GM18868 (cell line): ENCODE measurements around the gene ZRANB3.
"Not testable (repeated sequence)": the region's sequence is repeated elsewhere in the genome, so short reads cannot be mapped to it uniquely, and the experiment has no call there.

Experiments
- ATAC-seq: cut with Tn5 transposase; IDR thresholded peaks from one replicate; pipeline ENCODE4 v1.9.1; 2021; ENCODE audit warnings: mild to moderate bottlenecking, moderate library complexity; ENCODE audit not compliant: unreplicated experiment

The ZRANB3 gene

DNA sequence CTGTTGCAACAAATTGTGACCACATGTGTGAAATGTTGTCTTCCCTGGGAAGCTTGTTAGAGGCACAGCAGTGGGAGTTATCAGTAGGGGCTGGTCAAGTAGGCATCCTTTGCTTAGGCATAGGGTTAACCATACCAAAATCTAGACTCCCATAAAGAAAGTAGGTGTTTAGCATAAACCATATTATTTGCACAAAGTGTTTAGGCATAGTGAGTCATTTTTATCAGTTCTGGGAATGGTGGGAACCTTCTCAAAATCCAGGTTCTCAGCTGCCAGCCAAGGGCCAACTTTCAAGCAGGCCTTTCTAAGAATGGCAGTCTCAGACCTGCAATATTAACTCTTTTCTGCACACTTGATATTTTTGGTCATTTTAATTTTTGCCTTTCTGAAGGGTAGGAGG, 390.4 kb downstream of the ZRANB3 start:
- ATAC-seq = no peak

- ATAC-seq = no peak
Observed at GRCh38 chr2:135132314-135132713, 398.7 kb downstream of the ZRANB3 start.

DNA sequence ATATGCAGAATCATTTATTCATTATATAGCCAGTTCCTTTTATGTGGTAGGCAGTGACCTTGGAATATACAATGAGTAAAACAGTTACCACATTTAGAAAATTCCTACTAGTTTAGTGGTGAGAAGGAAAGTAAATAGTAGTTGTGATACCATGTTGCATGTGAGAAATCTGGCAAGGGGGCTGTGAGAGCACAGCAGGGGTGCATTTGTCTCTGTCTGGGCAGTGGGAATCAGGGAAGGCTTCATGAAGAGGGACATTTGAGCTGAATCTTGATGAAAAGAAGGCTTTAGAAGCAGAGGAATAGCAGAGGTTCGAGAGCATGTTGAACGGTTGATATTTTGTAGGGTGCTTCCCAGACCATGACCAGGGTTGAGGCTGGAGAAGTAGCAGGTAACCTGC, 400.3 kb downstream of the ZRANB3 start:
- no peak for ATAC-seq

DNA sequence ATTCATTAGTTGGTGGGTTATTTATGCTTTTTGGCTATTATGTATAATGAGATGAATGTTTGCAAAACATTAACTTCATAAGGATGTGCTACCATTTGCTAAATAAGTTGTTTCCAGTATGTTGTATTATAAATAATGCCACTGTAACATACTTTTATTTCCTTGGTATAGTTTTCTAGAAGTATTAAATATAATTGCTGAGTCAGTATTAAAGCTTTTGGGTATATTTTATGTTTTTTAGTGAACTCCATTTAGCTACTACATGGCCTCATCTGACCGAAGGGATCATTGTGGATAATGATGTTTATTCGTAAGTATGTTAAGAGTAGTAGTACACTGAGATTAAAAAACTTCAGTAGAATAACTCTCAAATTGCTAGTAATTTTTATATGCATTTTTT, 405.1 kb downstream of the ZRANB3 start:
- ATAC-seq = no peak

DNA sequence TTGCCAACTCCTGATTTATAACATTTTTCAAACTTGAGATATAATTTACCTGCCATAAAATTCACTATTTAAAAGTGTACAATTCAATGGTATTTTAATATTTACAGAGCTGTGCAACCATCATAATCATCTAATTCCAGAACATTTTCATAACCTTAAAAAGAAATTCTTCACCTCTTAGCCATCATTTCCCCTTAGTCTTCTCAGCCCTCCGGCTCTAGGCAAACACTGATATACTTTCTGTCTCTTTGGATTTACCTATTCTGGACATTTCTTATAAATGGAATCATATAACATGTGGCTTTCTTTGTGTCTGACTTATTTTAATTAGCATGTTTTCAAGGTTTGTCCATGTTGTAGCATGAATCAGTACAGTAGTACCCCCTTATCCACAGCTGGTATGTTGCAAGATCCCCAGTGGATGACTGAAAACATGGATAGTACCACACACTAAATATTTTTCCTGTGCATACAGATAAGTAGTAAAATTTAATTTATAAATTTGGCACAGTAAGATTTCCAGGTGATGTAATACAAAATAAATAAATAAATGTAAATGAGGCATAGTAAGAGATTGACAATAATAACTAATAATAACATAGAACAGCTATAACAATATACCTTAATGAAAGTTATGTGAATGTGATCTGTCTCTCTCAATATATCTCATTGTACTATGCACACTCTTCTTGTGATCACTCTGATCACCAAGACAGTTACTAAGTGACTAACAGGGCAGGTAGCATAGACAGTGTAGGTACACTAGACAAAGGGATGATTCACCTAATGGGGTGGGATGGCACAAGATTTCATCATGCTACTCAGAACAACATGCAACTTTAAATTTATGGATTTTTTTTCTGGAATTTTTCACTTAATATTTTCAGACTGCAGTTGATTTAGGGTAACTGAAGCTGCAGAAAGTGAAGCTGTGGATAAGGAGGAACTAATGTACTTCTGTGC, 405.8 kb downstream of the ZRANB3 start:
- no peak for ATAC-seq

DNA sequence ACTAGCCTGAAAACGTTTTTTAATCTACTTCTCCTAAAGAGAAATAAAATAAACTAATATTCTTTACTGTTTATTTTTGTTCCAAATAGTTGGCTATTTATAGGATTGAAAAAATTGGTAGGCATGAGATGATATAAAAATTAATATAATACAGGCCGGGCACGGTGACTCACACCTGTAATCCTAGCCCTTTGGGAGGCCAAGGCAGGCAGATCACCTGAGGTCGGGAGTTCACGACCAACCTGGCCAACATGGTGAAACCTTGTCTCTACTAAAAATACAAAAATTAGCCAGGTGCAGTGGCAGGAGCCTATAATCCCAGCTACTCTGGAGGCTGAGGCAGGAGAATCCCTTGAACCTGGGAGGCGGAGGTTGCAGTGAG, 409.4 kb downstream of the ZRANB3 start:
- not testable (repeated sequence) for ATAC-seq

- ATAC-seq = no peak
Observed at GRCh38 chr2:135121016-135121657, 409.9 kb downstream of the ZRANB3 start.

- ATAC-seq = no peak
Observed at GRCh38 chr2:135119582-135119981, 411.4 kb downstream of the ZRANB3 start.

GRCh38 chr2:135113322-135113721, 417.7 kb downstream of the ZRANB3 start:
- no peak for ATAC-seq

DNA sequence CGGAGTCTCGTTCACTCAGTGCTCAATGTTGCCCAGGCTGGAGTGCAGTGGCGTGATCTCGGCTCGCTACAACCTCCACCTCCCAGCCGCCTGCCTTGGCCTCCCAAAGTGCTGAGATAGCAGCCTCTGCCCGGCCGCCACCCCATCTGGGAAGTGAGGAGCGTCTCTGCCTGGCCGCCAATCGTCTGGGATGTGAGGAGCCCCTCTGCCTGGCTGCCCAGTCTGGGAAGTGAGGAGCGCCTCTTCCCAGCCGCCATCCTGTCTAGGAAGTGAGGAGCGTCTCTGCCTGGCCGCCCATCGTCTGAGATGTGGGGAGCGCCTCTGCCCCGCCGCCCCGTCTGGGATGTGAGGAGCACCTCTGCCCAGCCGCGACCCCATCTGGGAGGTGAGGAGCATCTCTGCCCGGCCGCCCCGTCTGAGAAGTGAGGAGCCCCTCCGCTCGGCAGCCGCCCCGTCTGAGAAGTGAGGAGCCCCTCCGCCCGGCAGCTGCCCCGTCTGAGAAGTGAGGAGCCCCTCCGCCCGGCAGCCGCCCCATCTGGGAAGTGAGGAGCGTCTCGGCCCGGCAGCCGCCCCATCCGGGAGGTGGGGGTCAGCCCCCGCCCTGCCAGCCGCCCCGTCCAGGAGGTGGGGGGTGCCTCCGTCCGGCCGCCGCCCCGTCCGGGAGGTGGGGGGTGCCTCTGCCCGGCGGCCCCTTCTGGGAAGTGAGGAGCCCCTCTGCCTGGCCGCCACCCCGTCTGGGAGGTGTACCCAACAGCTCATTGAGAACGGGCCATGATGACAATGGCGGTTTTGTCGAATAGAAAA, 425.3 kb downstream of the ZRANB3 start:
- ATAC-seq = not testable (repeated sequence)

DNA sequence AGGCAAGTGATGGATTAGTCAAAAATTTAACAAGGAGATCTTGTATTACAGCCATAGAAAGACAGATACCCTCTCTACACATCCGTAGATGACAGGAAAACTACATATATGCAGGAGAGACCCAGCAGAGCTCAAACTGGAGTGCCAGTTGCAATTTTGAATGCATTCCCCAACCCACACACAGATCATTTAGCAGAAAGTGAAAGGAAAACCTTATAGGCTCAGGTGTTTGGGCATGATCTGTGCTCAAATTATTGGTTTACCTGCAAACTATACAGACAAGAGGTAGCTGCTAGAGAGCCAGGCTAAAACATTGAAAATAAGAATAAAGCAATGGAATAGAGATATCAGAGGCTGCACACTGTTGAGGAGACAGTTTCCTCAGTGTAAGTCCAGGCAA, 427.2 kb downstream of the ZRANB3 start:
- no peak for ATAC-seq

DNA sequence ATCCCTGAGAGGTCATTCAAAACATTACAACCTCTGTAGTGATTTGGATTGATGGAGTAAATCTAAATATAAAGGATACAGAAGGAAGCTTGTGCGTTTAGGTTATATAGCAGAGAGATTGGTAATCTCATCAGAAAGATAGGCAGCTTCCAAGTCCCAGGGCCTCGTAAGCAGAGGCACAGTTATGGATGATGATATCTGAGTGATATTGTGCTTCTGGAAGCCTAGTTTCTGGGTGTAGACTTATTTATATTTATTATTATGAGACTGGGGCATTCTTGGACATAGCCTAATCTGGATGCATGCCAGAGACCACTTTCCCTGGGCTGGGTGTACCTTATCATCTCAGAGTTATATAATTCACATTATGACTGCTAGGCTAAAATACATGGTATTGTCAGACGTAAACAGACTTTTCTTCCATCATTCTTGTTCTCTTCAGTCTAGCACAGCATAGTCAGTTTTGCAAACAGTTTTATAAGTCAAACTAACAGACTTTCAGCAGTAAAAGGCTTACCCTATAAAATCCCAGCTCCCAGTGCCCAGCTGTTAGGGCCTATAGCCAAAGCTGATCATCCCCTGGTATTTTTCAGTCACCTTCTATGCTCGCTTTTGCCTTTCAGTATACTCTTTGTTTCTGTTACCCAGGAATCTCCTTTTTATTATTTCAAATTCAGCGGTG, 431.1 kb downstream of the ZRANB3 start:
- no peak for ATAC-seq

DNA sequence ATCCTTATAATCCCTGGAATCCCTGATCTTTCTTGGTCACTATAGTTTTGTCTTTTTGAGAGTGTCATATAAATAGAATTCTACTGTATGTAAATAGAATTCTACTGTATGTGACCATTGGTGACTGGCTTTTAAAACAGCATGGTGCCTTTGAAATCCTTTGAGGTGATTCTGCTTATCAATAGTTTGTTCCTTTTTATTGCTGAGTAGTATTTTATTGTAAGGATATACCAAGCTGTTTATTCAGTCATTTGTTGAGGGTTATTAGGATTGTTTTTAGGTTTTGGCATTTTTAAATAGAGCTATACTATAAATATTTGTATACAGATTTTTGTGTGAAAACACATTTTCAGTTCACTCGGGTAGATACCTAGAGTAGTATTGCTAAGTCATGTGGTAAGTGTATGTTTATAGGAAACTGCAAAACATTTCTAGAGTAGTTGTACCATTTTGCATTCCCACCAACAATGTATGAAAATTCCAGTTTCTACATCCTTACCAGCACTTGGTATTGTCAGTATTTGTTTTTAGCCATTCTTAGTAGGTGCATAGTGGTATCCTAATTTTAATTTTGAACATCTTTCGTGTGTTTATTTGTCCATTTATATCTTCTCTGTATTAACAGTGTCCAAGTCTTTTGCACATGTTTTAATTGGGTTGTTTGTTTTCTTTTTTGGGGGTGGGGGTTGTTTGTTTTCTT, 433.3 kb downstream of the ZRANB3 start:
- no peak for ATAC-seq

- ATAC-seq = no peak
Observed at GRCh38 chr2:135096665-135097446, 434.2 kb downstream of the ZRANB3 start.

GRCh38 chr2:135095591-135095990, 435.4 kb downstream of the ZRANB3 start:
- ATAC-seq = no peak

- ATAC-seq = no peak
Observed at GRCh38 chr2:135094508-135094907, 436.5 kb downstream of the ZRANB3 start.

GRCh38 chr2:135093670-135094330, 437.2 kb downstream of the ZRANB3 start:
- ATAC-seq = no peak

- no peak for ATAC-seq
Observed at GRCh38 chr2:135093193-135093592, 437.8 kb downstream of the ZRANB3 start.

DNA sequence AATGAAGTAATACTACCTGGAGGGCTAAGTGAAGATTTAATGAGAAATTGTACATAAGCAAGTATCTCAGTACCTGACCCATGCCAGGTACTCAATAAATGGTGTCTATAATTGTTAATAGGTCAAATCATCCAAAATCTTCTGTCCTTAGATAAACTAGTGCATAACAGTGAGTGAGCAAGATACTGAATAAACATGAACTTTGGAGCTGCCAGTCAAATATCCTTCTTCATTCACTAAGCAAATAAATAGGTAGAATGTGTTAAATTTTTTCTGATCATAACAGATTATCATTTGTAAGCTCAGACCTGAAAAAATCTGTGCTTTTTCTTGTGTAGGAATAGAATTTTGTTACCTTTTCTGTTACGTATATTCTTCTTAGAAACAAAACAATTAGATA, 439.3 kb downstream of the ZRANB3 start:
- ATAC-seq = no peak
